Activated CD8-positive, alpha-beta memory T cell treated with anti-CD3 and anti-CD28 coated beads for 1 hour (primary cell): Measurements from ENCODE around the gene ACTL9.
"Not testable (repeated sequence)": the region's sequence is repeated elsewhere in the genome, so short reads cannot be mapped to it uniquely, and the experiment has no call there.

ENCODE experiments used
- DNase-seq, 2 donors: peaks; one replicate each; pipeline ENCODE4 v3.0.0-alpha.2; 2020; ENCODE audit warnings: low read depth in 1 of 2; ENCODE audit errors: extremely low read depth in 1 of 2

Gene ACTL9

GRCh38 chr19:8698433-8699063 lies at the start of gene ACTL9:
TSS of gene ACTL9 (minus strand) at chr19:8698795. CDS start at chr19:8698701, 94 bp downstream.
- DNase-seq, result no peak

GRCh38 chr19:8739291-8740065 lies 40.9 kb upstream of the ACTL9 start:
- not testable (repeated sequence) for DNase-seq

- no peak for DNase-seq
These were observed 39.8 kb upstream of the ACTL9 start for GRCh38 chr19:8738377-8738776.

GRCh38 chr19:8731428-8732169 lies 33.0 kb upstream of the ACTL9 start:
- DNase-seq, result no peak

- no peak for DNase-seq
These were observed 25.7 kb upstream of the ACTL9 start for GRCh38 chr19:8724276-8724675.

- no peak for DNase-seq
These were observed 23.4 kb upstream of the ACTL9 start for GRCh38 chr19:8722032-8722431.

- no peak for DNase-seq
These were observed 22.7 kb upstream of the ACTL9 start, which contains the start of gene OR2Z1 for GRCh38 chr19:8721334-8721733. TSS of gene OR2Z1 (plus strand) at chr19:8721634. CDS start at chr19:8731029, 9,395 bp downstream.

- not testable (repeated sequence) for DNase-seq
These were observed 11.7 kb upstream of the ACTL9 start for GRCh38 chr19:8710337-8710736.

- no peak for DNase-seq
These were observed 7.1 kb upstream of the ACTL9 start for GRCh38 chr19:8705742-8706141.

- not testable (repeated sequence) for DNase-seq
These were observed 6.7 kb upstream of the ACTL9 start for GRCh38 chr19:8705304-8705703.

GRCh38 chr19:8703223-8703622 lies 4.6 kb upstream of the ACTL9 start:
- DNase-seq, result no peak

- no peak for DNase-seq
These were observed 3.8 kb upstream of the ACTL9 start for GRCh38 chr19:8702350-8702749.

- DNase-seq, result no peak
These were observed 2.4 kb upstream of the ACTL9 start for GRCh38 chr19:8700956-8701355.

- DNase-seq, result no peak
These were observed 1.3 kb upstream of the ACTL9 start for GRCh38 chr19:8699908-8700307.

GRCh38 chr19:8697671-8698432 lies 743 bp downstream of the ACTL9 start:
- no peak for DNase-seq

GRCh38 chr19:8696993-8697392 lies 1.6 kb downstream of the ACTL9 start:
- DNase-seq, result no peak

- no peak for DNase-seq
These were observed 2.7 kb downstream of the ACTL9 start for GRCh38 chr19:8695911-8696310.

GRCh38 chr19:8695501-8695900 lies 3.1 kb downstream of the ACTL9 start:
- DNase-seq, result no peak

- no peak for DNase-seq
These were observed 7.6 kb downstream of the ACTL9 start for GRCh38 chr19:8690753-8691539.

- DNase-seq, result no peak
These were observed 9.7 kb downstream of the ACTL9 start for GRCh38 chr19:8688930-8689329.
